MCF 10A (cell line): ENCODE results near the gene SYPL1. TPM values are rescaled to one million over a fixed set of nuclear protein-coding genes. Genes with fewer than 3 reads are reported as not detected.

Source experiments
- Bru-seq: library from RNA; stranded (reverse); fragments of 400-500 nt; gene quantifications from one replicate; lab custom pipeline; 2021; lab: Mats Ljungman, UMichigan
- BruChase-seq, 2 experiments: library from RNA; stranded (reverse); fragments of 400-500 nt; gene quantifications; one replicate each; lab custom pipeline; 2021; lab: Mats Ljungman, UMichigan
- BruUV-seq: library from RNA; stranded (reverse); fragments of 400-500 nt; replicated peaks from 2 replicates; lab custom pipeline; 2021; lab: Mats Ljungman, UMichigan
- CTCF ChIA-PET: fragments of 300-600 bp; sonication (Branson Sonifier 250); formaldehyde crosslinking; extraction: SDS; loops from one replicate; lab custom pipeline; 2021; ENCODE audit warnings: antibody characterized with exemption, inconsistent platforms; lab: Yijun Ruan, JAX
- POLR2A ChIA-PET: fragments of 300-600, 350-650 bp; sonication (Branson Sonifier 250); formaldehyde crosslinking; extraction: SDS; loops from one replicate; lab custom pipeline; 2020; ENCODE audit warnings: antibody characterized with exemption, inconsistent platforms; lab: Yijun Ruan, JAX
- DNase-seq: peaks from one replicate; pipeline ENCODE4 v3.0.0-alpha.2; 2018; ENCODE audit not compliant: unreplicated experiment
- H3K27ac Mint-ChIP-seq: one replicate; pipeline ENCODE4 v1.8.0; 2022; ENCODE audit warnings: mild to moderate bottlenecking, low read depth, mixed read lengths; ENCODE audit not compliant: unreplicated experiment
- H3K27me3 Mint-ChIP-seq: one replicate; pipeline ENCODE4 v1.8.0; 2022; ENCODE audit warnings: mixed read lengths; ENCODE audit not compliant: insufficient read depth, unreplicated experiment
- H3K36me3 Mint-ChIP-seq: one replicate; pipeline ENCODE4 v1.8.0; 2022; ENCODE audit warnings: mild to moderate bottlenecking, moderate library complexity, mixed read lengths; ENCODE audit not compliant: insufficient read depth, unreplicated experiment
- H3K4me1 Mint-ChIP-seq: one replicate; pipeline ENCODE4 v1.8.0; 2022; ENCODE audit warnings: mixed read lengths; ENCODE audit not compliant: insufficient read depth, unreplicated experiment
- H3K4me3 Mint-ChIP-seq: one replicate; pipeline ENCODE4 v1.8.0; 2022; ENCODE audit warnings: mild to moderate bottlenecking, moderate library complexity, mixed read lengths; ENCODE audit not compliant: unreplicated experiment
- H3K9me3 Mint-ChIP-seq: one replicate; pipeline ENCODE4 v1.8.0; 2022; ENCODE audit warnings: mixed read lengths; ENCODE audit not compliant: unreplicated experiment
- intact Hi-C: fragments of 100-400 bp; cut with micrococcal nuclease; formaldehyde crosslinking; loops from 2 replicates; pipeline ENCODE4 v1.14.1; 2022
- long read RNA-seq: library from polyadenylated mRNA; stranded (forward); transcript quantifications from one replicate; pipeline ENCODE4 v2.0.0, GENCODE V29; 2022
- total RNA-seq: library from RNA; stranded (reverse); gene quantifications from 2 replicates; pipeline ENCODE4 v1.2.3, GENCODE V29; 2022
- TF ChIP-seq, protein P1 (sequence below): fragments of 200-600 bp; IDR thresholded peaks from one replicate; pipeline ENCODE4 v1.8.0; 2022; ENCODE audit warnings: antibody characterized with exemption, mild to moderate bottlenecking; ENCODE audit not compliant: unreplicated experiment

The SYPL1 gene
- total RNA-seq (77.6 and 92.1 TPM in 2 replicates), Bru-seq, nascent RNA (percentile 90 among the genes with signal in this experiment), BruChase-seq, experiment 1, labeled RNA remaining after a 6-hour chase (percentile 96 among the genes with signal in this experiment), BruChase-seq, experiment 2, labeled RNA remaining after a 2-hour chase (percentile 90 among the genes with signal in this experiment)
- long read RNA-seq, transcript SYPL1-205 (6 exons, 1,193 nt) = minor isoform, 5 of 328 reads
- long read RNA-seq, transcript SYPL1-202 (5 exons, 2,151 nt) = major isoform, 311 of 328 reads
- long read RNA-seq, partial matches to known transcripts = 3 of 328 reads
- long read RNA-seq, other reads (novel, unspliced or antisense) = 6 of 328 reads

DNA sequence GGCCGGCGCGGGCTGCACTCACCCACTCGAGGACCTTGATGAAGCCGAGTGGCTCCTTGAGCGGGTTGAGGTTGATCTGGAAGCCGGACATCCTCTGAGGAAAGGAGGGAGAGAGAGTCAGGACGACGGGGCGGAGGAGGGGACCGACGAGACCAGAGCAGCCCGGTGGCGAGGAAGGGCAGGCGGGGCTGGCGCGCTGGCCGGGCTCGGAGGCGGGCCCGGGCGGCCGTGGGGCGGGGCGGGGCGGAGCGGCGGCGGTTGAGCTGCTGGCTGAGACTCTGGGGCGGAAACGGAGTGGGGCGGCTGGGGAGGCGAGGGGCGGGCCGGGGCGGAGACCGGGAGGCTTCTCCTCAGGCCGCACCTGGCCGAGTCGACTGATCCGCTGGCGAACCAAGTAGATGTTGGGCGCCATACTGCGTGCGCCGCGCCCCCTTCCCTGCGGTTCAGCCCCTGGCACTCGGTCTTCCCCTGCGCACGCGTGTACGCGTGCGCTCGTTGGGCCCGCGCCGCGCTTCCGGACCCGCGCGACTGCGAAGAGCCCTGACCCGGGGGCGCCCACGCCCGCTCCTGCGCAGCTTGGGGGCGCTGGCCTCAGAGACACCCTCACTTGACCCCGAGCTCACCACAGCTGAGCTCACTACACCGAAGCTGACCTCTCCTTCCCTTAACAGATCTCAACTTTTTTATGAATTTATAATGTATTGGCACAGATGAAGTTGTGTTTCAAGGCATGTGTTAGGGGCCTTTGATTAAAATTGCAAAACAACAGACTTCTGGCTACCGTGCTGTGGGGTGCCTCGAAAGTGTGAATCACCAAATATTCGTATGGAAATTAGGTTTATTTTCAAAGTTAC, at the start of gene SYPL1:
Gene SYPL1, minus strand, starts transcription at position 195 of the 854 bp plus-strand sequence. Its CDS starts 104 bp downstream, at position 91.
- intact Hi-C loops = no loop called here
- peaks cover 23% of the 10 kb centered on the region for H3K4me1 Mint-ChIP-seq
- peak within 1 kb of the TSS; percentile 88 for H3K4me3 Mint-ChIP-seq
- TF ChIP-seq, protein P1, sequence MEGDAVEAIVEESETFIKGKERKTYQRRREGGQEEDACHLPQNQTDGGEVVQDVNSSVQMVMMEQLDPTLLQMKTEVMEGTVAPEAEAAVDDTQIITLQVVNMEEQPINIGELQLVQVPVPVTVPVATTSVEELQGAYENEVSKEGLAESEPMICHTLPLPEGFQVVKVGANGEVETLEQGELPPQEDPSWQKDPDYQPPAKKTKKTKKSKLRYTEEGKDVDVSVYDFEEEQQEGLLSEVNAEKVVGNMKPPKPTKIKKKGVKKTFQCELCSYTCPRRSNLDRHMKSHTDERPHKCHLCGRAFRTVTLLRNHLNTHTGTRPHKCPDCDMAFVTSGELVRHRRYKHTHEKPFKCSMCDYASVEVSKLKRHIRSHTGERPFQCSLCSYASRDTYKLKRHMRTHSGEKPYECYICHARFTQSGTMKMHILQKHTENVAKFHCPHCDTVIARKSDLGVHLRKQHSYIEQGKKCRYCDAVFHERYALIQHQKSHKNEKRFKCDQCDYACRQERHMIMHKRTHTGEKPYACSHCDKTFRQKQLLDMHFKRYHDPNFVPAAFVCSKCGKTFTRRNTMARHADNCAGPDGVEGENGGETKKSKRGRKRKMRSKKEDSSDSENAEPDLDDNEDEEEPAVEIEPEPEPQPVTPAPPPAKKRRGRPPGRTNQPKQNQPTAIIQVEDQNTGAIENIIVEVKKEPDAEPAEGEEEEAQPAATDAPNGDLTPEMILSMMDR = no peak
- no peaks in the 10 kb centered on the region for H3K36me3 Mint-ChIP-seq
- ChIA-PET POLR2A (interaction anchor here (0.7 to 7.3 kb wide), 22 partner anchors 9 to 1094 kb away, joined by 3 to 139 read pairs (median 5); partner anchors contain the start of gene NAMPT), CTCF (interaction anchor here (0.7 to 5.7 kb wide), 13 partner anchors 9 to 581 kb away, joined by 3 to 29 read pairs (median 4); no protein-coding TSS in a partner anchor)
- no peaks in the 10 kb centered on the region for H3K9me3 Mint-ChIP-seq
- DNase-seq = peak; percentile 92
- peak within 1 kb of the TSS; percentile 95 for H3K27ac Mint-ChIP-seq
- no peaks in the 10 kb centered on the region for H3K27me3 Mint-ChIP-seq
- TSS peak; percentile 72 for BruUV-seq

DNA sequence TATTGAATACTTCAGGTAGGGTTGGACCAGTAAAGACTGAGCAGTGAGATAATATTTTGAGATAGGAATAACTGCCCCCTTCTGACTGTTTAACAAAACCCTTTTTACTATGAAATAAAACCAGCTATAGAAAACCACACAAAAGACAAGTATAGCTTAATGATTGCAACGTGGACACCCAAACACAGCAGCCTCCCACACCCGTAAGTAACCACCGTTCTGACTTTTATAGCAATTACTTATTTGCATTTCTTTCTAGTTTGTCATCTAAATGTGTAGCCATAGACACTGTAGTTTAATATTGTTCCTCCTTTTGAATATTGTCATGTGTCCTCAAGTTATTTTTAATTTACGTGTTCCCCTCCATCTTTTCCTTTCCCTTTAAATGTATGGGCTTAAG, 42.9 kb upstream of the SYPL1 start:
- ChIA-PET CTCF (interaction anchor here (0.6 to 7.4 kb wide), 25 partner anchors 10 to 503 kb away, joined by 3 to 187 read pairs (median 6); partner anchors contain the start of gene SYPL1), POLR2A (interaction anchor here (3.8 to 7.3 kb wide), 4 partner anchors 44 to 98 kb away, joined by 25 to 45 read pairs (median 34); partner anchors contain the start of gene SYPL1)
- H3K27me3 Mint-ChIP-seq = peaks cover 29% of the 10 kb centered on the region
- intact Hi-C loops = no loop called here
- no peak for DNase-seq
- H3K9me3 Mint-ChIP-seq = peaks cover 8% of the 10 kb centered on the region
- no peaks in the 10 kb centered on the region for H3K36me3 Mint-ChIP-seq
- H3K4me1 Mint-ChIP-seq = no peaks in the 10 kb centered on the region
- TF ChIP-seq, protein P1 = no peak
- no peak overlapping the region for H3K4me3 Mint-ChIP-seq
- no peak overlapping the region for H3K27ac Mint-ChIP-seq
- BruUV-seq = no TSS peak

DNA sequence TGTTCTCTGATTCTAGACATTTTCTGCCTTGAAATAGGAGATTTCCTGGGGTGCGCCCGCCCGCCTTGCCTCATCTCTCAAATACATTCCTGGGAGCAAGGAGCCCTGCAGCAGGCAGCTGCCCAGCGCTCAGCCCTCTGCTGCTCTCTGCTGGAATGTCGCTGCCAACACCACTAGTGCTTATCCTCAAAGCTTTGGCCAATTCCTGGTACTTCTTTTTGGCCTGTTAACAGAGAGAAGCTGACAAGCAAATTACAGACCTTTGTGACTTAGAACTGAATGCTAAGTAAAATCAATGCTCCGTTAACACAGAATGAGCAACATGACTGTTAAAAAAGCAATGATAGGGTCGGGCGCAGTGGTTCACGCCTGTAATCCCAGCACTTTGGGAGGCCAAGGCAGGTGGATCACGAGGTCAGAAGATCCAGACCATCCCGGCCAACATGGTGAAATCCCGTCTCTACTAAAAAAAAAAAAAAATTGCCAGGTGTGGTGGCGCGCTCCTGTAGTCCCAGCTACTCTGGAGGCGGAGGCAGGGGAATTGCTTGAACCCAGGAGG, 41.9 kb upstream of the SYPL1 start:
- Mint-ChIP-seq H3K36me3 (no peaks in the 10 kb centered on the region), H3K4me1 (no peaks in the 10 kb centered on the region), H3K9me3 (no peaks in the 10 kb centered on the region), H3K27ac (no peak overlapping the region), H3K27me3 (peaks cover 18% of the 10 kb centered on the region), H3K4me3 (no peak overlapping the region)
- DNase-seq = peak; percentile 86
- ChIA-PET CTCF (interaction anchor here (0.6 to 7.4 kb wide), 49 partner anchors 8 to 1199 kb away, joined by 3 to 187 read pairs (median 5); partner anchors contain the start of gene SYPL1), POLR2A (interaction anchor here (1.1 to 7.3 kb wide), 10 partner anchors 9 to 104 kb away, joined by 3 to 45 read pairs (median 5); partner anchors contain the start of gene SYPL1)
- BruUV-seq = no TSS peak
- TF ChIP-seq, protein P1 = peak; percentile 92
- intact Hi-C loops = loop anchor here (1.0 to 5.0 kb wide), 5 partner anchors 43 to 502 kb away; partner anchors contain the start of gene ATXN7L1
